Osteoblast (primary cell): ENCODE measurements around the gene CDK17. TPM values are rescaled to one million over a fixed set of nuclear protein-coding genes. Genes with fewer than 3 reads are reported as not detected.

Experiments used
- DNase-seq: peaks from one replicate; pipeline ENCODE4 v3.0.0; 2011; ENCODE audit warnings: low spot score, mixed read lengths; ENCODE audit not compliant: insufficient read length; ENCODE audit errors: missing footprints
- H2AFZ ChIP-seq: 2 replicates; pipeline ENCODE4 v1.6.0; 2011; ENCODE audit warnings: mild to moderate bottlenecking, low read length
- H3K27ac ChIP-seq: 2 replicates; pipeline ENCODE4 v1.5.1; 2011; ENCODE audit warnings: mild to moderate bottlenecking, low read depth, low read length, moderate library complexity
- H3K27me3 ChIP-seq: 2 replicates; pipeline ENCODE4 v1.6.0; 2012; ENCODE audit warnings: mild to moderate bottlenecking, control low read depth, inconsistent platforms, low read length, moderate library complexity; ENCODE audit not compliant: insufficient read depth
- H3K36me3 ChIP-seq: 2 replicates; pipeline ENCODE4 v1.5.1; 2011; ENCODE audit warnings: mild to moderate bottlenecking, low read length, control low read depth, moderate library complexity; ENCODE audit not compliant: insufficient read depth
- H3K4me1 ChIP-seq: 2 replicates; pipeline ENCODE4 v1.5.1; 2011; ENCODE audit warnings: mild to moderate bottlenecking, low read length, control low read depth, moderate library complexity; ENCODE audit not compliant: insufficient read depth
- H3K4me2 ChIP-seq: 2 replicates; pipeline ENCODE4 v1.6.0; 2011; ENCODE audit warnings: mild to moderate bottlenecking, low read length; ENCODE audit not compliant: insufficient read depth
- H3K4me3 ChIP-seq: fragments of 200-600 bp; sonication (generic); 3 replicates; pipeline ENCODE4 v1.5.1; 2012; ENCODE audit warnings: mild to moderate bottlenecking, low read length, inconsistent platforms; ENCODE audit not compliant: insufficient read depth
- H3K79me2 ChIP-seq: 2 replicates; pipeline ENCODE4 v1.6.0; 2012; ENCODE audit warnings: mild to moderate bottlenecking, low read length, control low read depth, inconsistent platforms; ENCODE audit not compliant: insufficient read depth
- H3K9me3 ChIP-seq: 2 replicates; pipeline ENCODE4 v1.5.1; 2011; ENCODE audit warnings: low read depth, low read length, control low read depth
- H4K20me1 ChIP-seq: 2 replicates; pipeline ENCODE4 v1.6.0; 2012; ENCODE audit warnings: mild to moderate bottlenecking, low read length, control low read depth; ENCODE audit not compliant: insufficient read depth
- CTCF ChIP-seq: IDR thresholded peaks from 2 replicates; pipeline ENCODE4 v1.5.1; 2011; ENCODE audit warnings: mild to moderate bottlenecking, low read depth, low read length, moderate library complexity; ENCODE audit errors: extremely low read depth
- total RNA-seq: library from RNA; depleted of rRNA; stranded (reverse); fragments of >200 nt; gene quantifications from 2 replicates; pipeline ENCODE4 v1.2.3, GENCODE V29; 2012

CDK17 gene
- total RNA-seq, 1 donor: 68.0 TPM

GRCh38 chr12:96398424-96399119 is 1.7 kb downstream of the CDK17 start:
- H3K9me3 ChIP-seq: no peaks in the 10 kb centered on the region
- H3K27ac ChIP-seq: peak overlapping the region; percentile 96
- TF ChIP-seq CTCF: no peak
- peaks cover 58% of the 10 kb centered on the region for H3K79me2 ChIP-seq
- DNase-seq: peak; percentile 69
- no peaks in the 10 kb centered on the region for H3K36me3 ChIP-seq
- peaks cover 17% of the 10 kb centered on the region for H3K4me1 ChIP-seq
- H3K4me2 ChIP-seq: peak overlapping the region; percentile 87
- H2AFZ ChIP-seq: no peak overlapping the region
- H3K4me3 ChIP-seq: peak overlapping the region; percentile 86
- no peaks in the 10 kb centered on the region for H3K27me3 ChIP-seq
- H4K20me1 ChIP-seq: peaks cover 27% of the 10 kb centered on the region

GRCh38 chr12:96397756-96398423 is 2.3 kb downstream of the CDK17 start:
- Histone ChIP-seq H4K20me1 (peaks cover 33% of the 10 kb centered on the region), H3K4me1 (peaks cover 17% of the 10 kb centered on the region), H3K4me3 (peak overlapping the region; percentile 86), H3K27ac (peak overlapping the region; percentile 96), H3K9me3 (no peaks in the 10 kb centered on the region), H3K36me3 (no peaks in the 10 kb centered on the region), H3K27me3 (no peaks in the 10 kb centered on the region), H2AFZ (no peak overlapping the region), H3K4me2 (peak overlapping the region; percentile 87), H3K79me2 (peaks cover 65% of the 10 kb centered on the region)
- no peak for TF ChIP-seq CTCF
- peak; percentile 73 for DNase-seq

- H3K79me2 ChIP-seq: peaks cover 75% of the 10 kb centered on the region
- peaks cover 22% of the 10 kb centered on the region for H3K4me1 ChIP-seq
- peak overlapping the region; percentile 86 for H3K4me3 ChIP-seq
- H4K20me1 ChIP-seq: peaks cover 37% of the 10 kb centered on the region
- no peak for TF ChIP-seq CTCF
- no peaks in the 10 kb centered on the region for H3K27me3 ChIP-seq
- H3K9me3 ChIP-seq: no peaks in the 10 kb centered on the region
- DNase-seq: no peak
- peak overlapping the region; percentile 87 for H3K4me2 ChIP-seq
- H3K27ac ChIP-seq: peak overlapping the region; percentile 96
- H3K36me3 ChIP-seq: no peaks in the 10 kb centered on the region
- H2AFZ ChIP-seq: no peak overlapping the region
These were observed 3.3 kb downstream of the CDK17 start for GRCh38 chr12:96396914-96397313.

GRCh38 chr12:96396209-96396608 is 4.0 kb downstream of the CDK17 start:
- Histone ChIP-seq H3K4me3 (no peak overlapping the region), H2AFZ (no peak overlapping the region), H3K27ac (no peak overlapping the region), H4K20me1 (peaks cover 43% of the 10 kb centered on the region), H3K27me3 (no peaks in the 10 kb centered on the region), H3K79me2 (peaks cover 82% of the 10 kb centered on the region), H3K9me3 (no peaks in the 10 kb centered on the region), H3K4me2 (peak overlapping the region; percentile 87), H3K36me3 (no peaks in the 10 kb centered on the region), H3K4me1 (peaks cover 18% of the 10 kb centered on the region)
- TF ChIP-seq CTCF: no peak
- no peak for DNase-seq
